HFFc6 (cell line): ENCODE measurements around the gene SEBOX. TPM values are rescaled to one million over a fixed set of nuclear protein-coding genes. Genes with fewer than 3 reads are reported as not detected.

ENCODE experiments used
- DNase-seq: peaks from one replicate; pipeline ENCODE4 v3.0.0-alpha.2; 2018
- H3K27ac Mint-ChIP-seq: 2 replicates; pipeline ENCODE4 v1.8.0; 2020; ENCODE audit warnings: mild to moderate bottlenecking, mixed read lengths
- H3K27me3 Mint-ChIP-seq: 2 replicates; pipeline ENCODE4 v1.8.0; 2021; ENCODE audit warnings: mild to moderate bottlenecking, moderate library complexity, mixed read lengths; ENCODE audit not compliant: insufficient read depth
- H3K36me3 Mint-ChIP-seq: 2 replicates; pipeline ENCODE4 v1.8.0; 2021; ENCODE audit warnings: low read depth, mixed read lengths
- H3K4me1 Mint-ChIP-seq: 2 replicates; pipeline ENCODE4 v1.8.0; 2020; ENCODE audit warnings: low read depth, mixed read lengths
- H3K4me3 Mint-ChIP-seq: 2 replicates; pipeline ENCODE4 v1.8.0; 2020; ENCODE audit warnings: mild to moderate bottlenecking, moderate library complexity, mixed read lengths
- H3K9me3 Mint-ChIP-seq: 2 replicates; pipeline ENCODE4 v1.8.0; 2020; ENCODE audit warnings: mild to moderate bottlenecking, mixed read lengths
- CTCF ChIP-seq: fragments of 200-600 bp; sonication (generic); IDR thresholded peaks from 2 replicates; pipeline ENCODE4 v1.5.0; 2021; ENCODE audit warnings: antibody characterized with exemption, mild to moderate bottlenecking
- total RNA-seq, 6 experiments: library from RNA; stranded (reverse); fragmentation: NEBNext Ultra II Directional; extraction: Animal tissue kit (Norgen Biotek cat#: 25700); gene quantifications; 2 replicates in 1 of 6; 3 replicates in 5 of 6; pipeline ENCODE4 v1.2.3, GENCODE V29; 2021

Gene SEBOX
- total RNA-seq, 6 experiments from 2014 or later = not detected

DNA sequence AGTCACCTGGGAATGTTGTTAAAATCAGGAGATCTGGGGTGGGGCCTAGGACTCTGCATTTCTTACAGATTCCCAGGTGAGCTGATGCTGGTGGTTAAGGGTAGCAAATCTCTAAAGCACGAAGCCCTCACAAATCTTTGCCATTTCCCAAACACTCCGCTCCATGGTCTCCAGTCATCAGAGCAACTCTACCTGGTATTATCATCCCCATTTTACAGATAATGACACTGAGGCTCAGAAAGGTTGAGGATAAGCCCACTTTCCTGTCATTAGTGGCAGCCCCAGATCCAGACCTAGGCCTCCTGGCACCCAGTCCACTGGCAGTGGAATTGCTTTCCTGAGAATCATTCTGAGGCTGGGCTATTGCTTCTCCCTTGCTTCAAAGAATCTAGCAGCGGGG, 32.3 kb upstream of the SEBOX start:
- TF ChIP-seq CTCF = no peak
- H3K36me3 Mint-ChIP-seq = peaks cover 10% of the 10 kb centered on the region; the same call in 1 of the 2 replicates
- H3K9me3 Mint-ChIP-seq = no peaks in the 10 kb centered on the region
- H3K27ac Mint-ChIP-seq = no peak overlapping the region
- H3K4me1 Mint-ChIP-seq = peaks cover 34% of the 10 kb centered on the region
- H3K27me3 Mint-ChIP-seq = 0 out of 2 replicates have a peak, but pooled peaks cover 3% of the 10 kb centered on the region
- H3K4me3 Mint-ChIP-seq = no peak overlapping the region
- DNase-seq = no peak

DNA sequence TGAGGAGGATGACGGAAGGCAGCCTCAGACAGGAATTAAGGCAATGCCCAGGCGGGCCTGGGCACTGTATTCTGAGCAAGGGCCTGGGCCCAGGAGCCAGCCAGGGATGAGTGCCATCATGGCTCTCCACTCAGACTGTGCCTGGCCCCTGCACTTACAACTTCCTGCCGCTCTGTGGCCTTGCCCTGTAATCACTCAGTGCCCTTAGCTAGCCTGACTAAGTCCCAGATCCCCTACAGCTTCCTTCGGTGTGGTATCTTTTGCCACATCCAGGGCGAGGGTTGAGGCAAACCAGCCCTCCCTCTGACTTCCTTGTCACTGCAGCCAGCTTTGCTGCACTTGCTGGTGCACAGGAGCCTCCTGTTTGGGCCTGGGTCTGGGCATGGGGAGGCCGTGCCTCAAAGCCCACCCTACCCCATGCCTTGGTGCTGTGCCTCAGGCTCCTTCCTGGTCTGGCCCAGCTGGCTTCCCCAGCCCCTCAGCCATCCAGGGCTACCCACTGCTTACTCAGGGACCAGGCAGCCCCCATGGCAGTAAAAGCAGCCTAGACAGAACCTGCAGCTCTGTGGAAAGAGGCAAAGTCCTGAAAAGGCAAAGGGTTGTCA, 31.7 kb upstream of the SEBOX start:
- DNase-seq = no peak
- Mint-ChIP-seq H3K36me3 (peaks cover 10% of the 10 kb centered on the region; the same call in 1 of the 2 replicates), H3K9me3 (no peaks in the 10 kb centered on the region), H3K27me3 (0 out of 2 replicates have a peak, but pooled peaks cover 3% of the 10 kb centered on the region), H3K4me3 (no peak overlapping the region), H3K27ac (no peak overlapping the region), H3K4me1 (peaks cover 34% of the 10 kb centered on the region)
- TF ChIP-seq CTCF = no peak

- DNase-seq = no peak
- no peaks in the 10 kb centered on the region; the same call in 1 of the 2 replicates for H3K27me3 Mint-ChIP-seq
- peaks cover 34% of the 10 kb centered on the region for H3K4me1 Mint-ChIP-seq
- H3K36me3 Mint-ChIP-seq = peaks cover 11% of the 10 kb centered on the region
- no peaks in the 10 kb centered on the region for H3K9me3 Mint-ChIP-seq
- no peak for TF ChIP-seq CTCF
- H3K4me3 Mint-ChIP-seq = no peak overlapping the region
- no peak overlapping the region for H3K27ac Mint-ChIP-seq
These were observed 31.0 kb upstream of the SEBOX start for GRCh38 chr17:28395968-28396367.

DNA sequence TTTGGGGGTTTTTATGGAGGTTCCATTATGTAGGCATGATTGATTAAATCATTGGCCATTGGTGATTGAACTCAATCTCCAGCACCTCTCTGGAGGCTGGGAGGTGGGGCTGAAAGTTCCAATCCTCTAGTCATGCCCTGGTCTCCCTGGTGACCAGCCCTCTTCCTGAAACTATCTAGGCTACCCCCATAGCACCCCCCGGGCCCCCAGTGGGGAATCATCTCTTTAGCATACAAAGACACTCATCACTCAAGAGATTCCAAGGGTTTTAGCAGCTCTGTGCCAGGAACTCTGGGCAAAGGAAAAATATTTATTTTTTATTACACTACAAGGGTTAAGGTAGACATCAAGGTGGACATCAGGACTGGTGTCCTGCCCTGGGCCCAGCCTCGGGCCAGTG, 30.4 kb upstream of the SEBOX start:
- TF ChIP-seq CTCF = no peak
- Mint-ChIP-seq H3K9me3 (no peaks in the 10 kb centered on the region), H3K27me3 (no peaks in the 10 kb centered on the region; the same call in 1 of the 2 replicates), H3K27ac (no peak overlapping the region), H3K36me3 (peaks cover 17% of the 10 kb centered on the region), H3K4me3 (no peak overlapping the region), H3K4me1 (peaks cover 34% of the 10 kb centered on the region)
- DNase-seq = no peak

DNA sequence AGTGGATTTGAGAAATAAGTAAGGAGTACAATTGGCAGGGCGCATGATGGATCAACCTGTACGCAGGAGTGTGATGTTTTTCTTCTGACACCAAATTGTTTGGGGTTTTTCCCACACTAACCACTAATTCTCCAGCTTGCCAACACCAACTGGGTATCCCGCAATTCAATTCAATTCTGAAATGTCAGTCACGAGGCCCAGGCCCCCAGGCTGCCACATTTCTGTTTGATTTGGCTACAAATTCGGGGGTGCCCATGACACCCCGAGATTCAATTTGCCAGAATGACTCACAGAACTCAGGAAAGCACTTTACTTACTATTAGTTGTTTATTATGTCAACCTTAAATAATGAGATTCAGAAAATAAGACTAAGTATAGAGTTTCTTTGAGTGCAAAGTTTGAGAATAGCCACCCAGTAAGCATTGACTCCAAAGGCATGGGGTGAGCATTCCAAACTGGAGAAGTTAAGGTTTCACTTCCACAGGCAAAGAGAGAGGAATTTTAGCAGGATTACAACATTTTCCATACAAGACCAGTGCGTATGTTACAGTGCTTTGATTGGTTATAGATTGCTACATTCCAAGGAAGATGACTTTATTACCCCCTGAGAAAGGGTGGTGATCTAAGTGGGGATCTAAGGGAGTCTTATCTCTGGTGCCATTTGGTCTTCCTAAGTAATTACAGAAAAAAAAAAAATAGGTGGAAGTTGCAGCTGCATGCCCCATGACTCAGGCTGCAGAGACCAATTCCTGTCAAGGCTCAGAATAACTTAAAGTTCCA, 29.5 kb upstream of the SEBOX start:
- peaks cover 20% of the 10 kb centered on the region for H3K36me3 Mint-ChIP-seq
- peaks cover 34% of the 10 kb centered on the region for H3K4me1 Mint-ChIP-seq
- H3K9me3 Mint-ChIP-seq = no peaks in the 10 kb centered on the region
- 0 out of 2 replicates have a peak overlapping the region, but pooled peaks have one; percentile 8 for H3K4me3 Mint-ChIP-seq
- peak overlapping the region; percentile 20 for H3K27ac Mint-ChIP-seq
- TF ChIP-seq CTCF = no peak
- no peaks in the 10 kb centered on the region; the same call in 1 of the 2 replicates for H3K27me3 Mint-ChIP-seq
- DNase-seq = peak; percentile 27
